ENCODE measurements around the gene OSBP.
"Not testable (repeated sequence)": the region's sequence is repeated elsewhere in the genome, so short reads cannot be mapped to it uniquely, and the experiment has no call there.

The OSBP gene

DNA sequence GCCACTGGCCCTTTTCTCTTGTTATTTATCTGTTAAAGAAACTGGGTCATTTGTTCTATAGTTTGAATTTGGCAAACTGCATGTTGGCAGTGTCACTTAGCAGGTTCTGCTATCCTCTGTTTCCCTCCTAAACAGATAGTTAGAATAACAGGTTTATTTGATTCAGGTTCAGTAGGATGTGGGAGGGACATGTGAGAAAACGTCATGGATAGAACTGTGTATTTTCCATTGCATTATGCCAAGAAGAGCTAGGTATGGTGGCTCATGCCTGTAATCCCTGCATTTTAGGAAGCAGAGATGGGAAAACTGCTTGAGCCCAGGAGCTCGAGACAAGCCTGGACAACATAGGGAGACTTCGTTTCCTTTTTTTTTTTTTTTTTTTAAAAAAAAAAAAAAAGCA is 29.0 kb upstream of the OSBP start:
- TF ChIP-seq, protein P1, sequence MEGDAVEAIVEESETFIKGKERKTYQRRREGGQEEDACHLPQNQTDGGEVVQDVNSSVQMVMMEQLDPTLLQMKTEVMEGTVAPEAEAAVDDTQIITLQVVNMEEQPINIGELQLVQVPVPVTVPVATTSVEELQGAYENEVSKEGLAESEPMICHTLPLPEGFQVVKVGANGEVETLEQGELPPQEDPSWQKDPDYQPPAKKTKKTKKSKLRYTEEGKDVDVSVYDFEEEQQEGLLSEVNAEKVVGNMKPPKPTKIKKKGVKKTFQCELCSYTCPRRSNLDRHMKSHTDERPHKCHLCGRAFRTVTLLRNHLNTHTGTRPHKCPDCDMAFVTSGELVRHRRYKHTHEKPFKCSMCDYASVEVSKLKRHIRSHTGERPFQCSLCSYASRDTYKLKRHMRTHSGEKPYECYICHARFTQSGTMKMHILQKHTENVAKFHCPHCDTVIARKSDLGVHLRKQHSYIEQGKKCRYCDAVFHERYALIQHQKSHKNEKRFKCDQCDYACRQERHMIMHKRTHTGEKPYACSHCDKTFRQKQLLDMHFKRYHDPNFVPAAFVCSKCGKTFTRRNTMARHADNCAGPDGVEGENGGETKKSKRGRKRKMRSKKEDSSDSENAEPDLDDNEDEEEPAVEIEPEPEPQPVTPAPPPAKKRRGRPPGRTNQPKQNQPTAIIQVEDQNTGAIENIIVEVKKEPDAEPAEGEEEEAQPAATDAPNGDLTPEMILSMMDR (IDR thresholded peaks at IDR 0.05): no peak
- no peak for DNase-seq (ENCODE audit: low spot score)
- no peak overlapping the region for H3K4me3 ChIP-seq
- no peak overlapping the region for H3K27ac ChIP-seq

DNA sequence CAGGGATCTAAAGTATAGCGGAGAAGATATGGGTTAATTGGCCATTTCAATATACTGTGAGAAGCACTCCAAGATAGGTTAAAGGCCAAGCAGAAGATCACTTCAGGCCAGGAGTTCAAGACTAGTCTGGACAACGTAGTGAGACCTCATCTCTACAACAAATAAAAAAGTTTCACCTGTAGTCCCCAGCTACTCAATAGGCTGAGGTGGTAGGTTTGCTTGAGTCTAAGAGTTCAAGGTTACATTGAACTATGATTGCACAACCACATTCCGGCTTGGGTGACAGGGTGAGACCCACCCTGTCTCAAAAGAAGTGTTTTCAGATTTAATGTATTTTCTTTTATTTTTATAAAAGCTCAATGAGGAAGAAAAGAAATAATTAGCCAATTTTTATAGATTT is 27.8 kb upstream of the OSBP start:
- Histone ChIP-seq H3K4me3 (no peak overlapping the region), H3K27ac (no peak overlapping the region)
- no peak for DNase-seq (ENCODE audit: low spot score)
- TF ChIP-seq, protein P1 (IDR thresholded peaks at IDR 0.05): no peak

DNA sequence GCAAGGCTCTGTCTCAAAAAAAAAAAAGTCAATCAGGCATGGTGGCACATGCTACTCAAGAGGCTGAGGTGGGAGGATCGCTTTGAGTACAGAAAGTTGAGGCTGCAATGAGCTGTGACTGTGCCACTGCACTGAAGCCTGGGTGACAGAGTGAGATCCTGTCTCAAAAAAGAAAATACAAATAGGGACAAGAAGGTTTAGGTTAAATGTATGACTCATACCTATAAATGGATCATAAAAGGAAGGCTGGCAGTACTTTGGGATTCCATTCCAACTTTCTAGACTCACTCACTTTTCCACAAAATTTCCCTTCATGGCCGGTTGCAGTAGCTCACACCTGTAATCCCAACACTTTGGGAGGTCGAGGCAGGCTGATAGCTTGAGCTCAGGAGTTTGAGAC is 25.6 kb upstream of the OSBP start:
- no peak overlapping the region for H3K4me3 ChIP-seq
- TF ChIP-seq, protein P1 (IDR thresholded peaks at IDR 0.05): no peak
- H3K27ac ChIP-seq: no peak overlapping the region
- no peak for DNase-seq (ENCODE audit: low spot score)

DNA sequence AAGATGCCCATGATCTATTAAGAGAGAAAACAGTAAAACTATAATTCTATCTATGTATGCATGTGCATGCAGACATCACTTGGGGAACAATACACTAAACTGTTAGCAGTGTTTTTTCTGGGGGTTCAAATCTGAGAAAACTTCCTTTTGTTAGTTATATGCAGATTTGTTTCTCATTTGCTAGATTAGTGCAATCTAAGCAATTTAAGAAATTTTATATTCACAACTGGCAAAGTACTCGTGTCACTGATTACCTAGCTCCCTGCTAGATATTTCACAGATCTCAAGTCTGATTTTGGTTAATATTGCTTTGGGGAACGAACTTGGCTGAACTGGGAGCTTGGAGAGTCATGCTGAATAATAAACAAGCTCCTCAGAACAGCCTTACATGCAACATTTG is 14.9 kb upstream of the OSBP start:
- TF ChIP-seq, protein P1 (IDR thresholded peaks at IDR 0.05): no peak
- no peak for DNase-seq (ENCODE audit: low spot score)
- no peak overlapping the region for H3K4me3 ChIP-seq
- H3K27ac ChIP-seq: no peak overlapping the region

DNA sequence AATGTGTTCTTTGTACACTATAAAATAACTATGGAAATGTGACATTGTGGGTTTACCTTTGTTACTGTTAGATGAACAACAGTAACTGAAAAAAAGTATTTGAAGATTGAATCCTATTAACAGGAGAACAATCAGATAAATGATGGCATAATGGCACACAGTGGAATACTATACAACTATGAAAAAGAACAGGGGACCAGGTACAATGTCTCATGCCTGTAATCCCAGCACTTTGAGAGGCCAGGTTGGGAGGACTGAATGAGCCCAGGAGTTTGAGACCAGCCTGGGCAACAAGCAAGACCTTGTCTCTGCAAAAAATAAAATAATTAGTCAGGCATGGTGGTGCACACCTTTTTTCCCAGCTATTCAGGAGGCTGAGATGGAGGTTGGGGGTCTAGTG is 14.4 kb upstream of the OSBP start:
- H3K4me3 ChIP-seq: no peak overlapping the region
- DNase-seq (ENCODE audit: low spot score): no peak
- TF ChIP-seq, protein P1 (IDR thresholded peaks at IDR 0.05): no peak
- no peak overlapping the region for H3K27ac ChIP-seq

DNA sequence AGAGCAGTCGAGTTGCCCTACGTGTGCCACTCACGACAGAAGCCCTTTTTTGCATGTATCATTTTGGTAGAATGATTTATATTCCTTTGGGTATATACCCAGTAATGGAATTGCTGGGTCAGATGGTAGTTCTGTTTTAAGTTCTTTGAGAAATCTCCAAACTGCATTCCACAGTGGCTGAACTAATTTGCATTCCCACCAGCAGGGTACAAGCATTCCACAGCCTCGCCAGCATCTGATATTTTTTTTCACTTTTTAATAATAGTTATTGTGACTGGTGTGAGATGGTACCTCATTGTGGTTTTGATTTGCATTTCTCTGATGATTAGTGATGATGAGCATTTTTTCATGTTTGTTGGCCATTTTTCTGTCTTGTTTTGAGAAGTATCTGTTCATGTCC is 11.4 kb upstream of the OSBP start:
- not testable (repeated sequence) for H3K4me3 ChIP-seq; DNase-seq (ENCODE audit: low spot score); H3K27ac ChIP-seq

DNA sequence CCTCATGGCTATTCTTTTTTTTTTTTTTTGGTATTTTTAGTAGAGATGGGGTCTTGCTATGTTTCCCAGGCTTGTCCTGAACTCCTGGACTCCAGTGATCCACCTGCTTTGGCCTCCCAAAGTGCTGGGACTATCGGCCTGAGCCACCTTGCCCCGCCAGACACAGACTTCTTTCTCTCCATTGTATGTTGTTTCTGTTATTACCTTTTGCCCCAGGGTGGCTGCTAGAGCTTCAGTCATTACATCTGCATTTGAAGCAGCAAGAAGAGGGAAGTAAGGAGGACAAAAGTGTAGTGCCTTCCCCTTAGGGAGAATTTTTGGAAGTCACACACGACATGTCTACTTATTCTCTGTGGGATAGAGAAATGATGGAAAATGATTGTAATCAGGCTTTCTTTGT is 10.1 kb upstream of the OSBP start:
- H3K4me3 ChIP-seq: no peak overlapping the region
- no peak for DNase-seq (ENCODE audit: low spot score)
- no peak overlapping the region for H3K27ac ChIP-seq
- TF ChIP-seq, protein P1 (IDR thresholded peaks at IDR 0.05): no peak

DNA sequence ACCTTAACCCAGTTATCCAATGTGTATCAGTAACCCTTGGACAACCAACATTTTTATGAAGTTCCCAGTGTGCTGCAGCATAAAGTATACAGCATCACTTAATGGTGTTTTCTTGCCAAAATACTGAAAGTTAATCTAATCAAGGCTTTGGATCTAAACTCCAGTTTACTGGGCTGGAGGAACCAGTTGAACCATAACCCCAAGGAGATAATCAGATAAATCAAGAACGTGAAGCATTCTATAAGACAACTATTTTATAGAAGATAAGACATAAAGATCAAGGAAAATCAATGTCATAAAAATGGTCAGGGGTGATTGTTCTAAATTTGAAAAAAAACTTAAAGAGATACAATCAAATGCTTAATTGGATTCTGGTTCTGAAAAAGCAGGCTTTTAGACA is 2.3 kb upstream of the OSBP start:
- H3K4me3 ChIP-seq: no peak overlapping the region
- TF ChIP-seq, protein P1 (IDR thresholded peaks at IDR 0.05): no peak
- H3K27ac ChIP-seq: no peak overlapping the region
- no peak for DNase-seq (ENCODE audit: low spot score)
